Endothelial cell of umbilical vein (primary cell): ENCODE data around the gene NKX1-2.

Source experiments
- CTCF ChIP-seq, 2 donors: IDR thresholded peaks; 1 replicate in 1 of 2; 2 replicates in 1 of 2; pipeline ENCODE4 v1.5.1; 2011; ENCODE audit warnings: low read length in 2 of 2, mild to moderate bottlenecking in 2 of 2, moderate library complexity in 2 of 2, control low read depth in 1 of 2, inconsistent platforms in 1 of 2, low read depth in 1 of 2; ENCODE audit not compliant: insufficient read depth in 1 of 2; ENCODE audit errors: extremely low read depth in 1 of 2
- EZH2 ChIP-seq: IDR thresholded peaks from 2 replicates; pipeline ENCODE4 v1.6.1; 2012; ENCODE audit warnings: borderline replicate concordance, low read depth, mild to moderate bottlenecking, moderate library complexity, low read length, inconsistent platforms; ENCODE audit not compliant: severe bottlenecking
- FOS ChIP-seq: IDR thresholded peaks from 2 replicates; pipeline ENCODE4 v1.6.1; 2011; ENCODE audit warnings: mild to moderate bottlenecking, low read length, moderate library complexity, borderline replicate concordance; ENCODE audit not compliant: insufficient read depth
- GATA2 ChIP-seq: IDR thresholded peaks from 2 replicates; pipeline ENCODE4 v1.7.0; 2011; ENCODE audit warnings: low read depth, mild to moderate bottlenecking, moderate library complexity, mixed read lengths, low read length; ENCODE audit not compliant: insufficient read length, insufficient read depth
- JUN ChIP-seq: IDR thresholded peaks from 2 replicates; pipeline ENCODE4 v1.6.1; 2011; ENCODE audit warnings: borderline replicate concordance, low read depth; ENCODE audit not compliant: insufficient read length, insufficient read depth
- MYC ChIP-seq: IDR thresholded peaks from one replicate; pipeline ENCODE4 v1.6.1; 2011; ENCODE audit warnings: mild to moderate bottlenecking, low read depth, low read length
- POLR2A ChIP-seq: IDR thresholded peaks from 2 replicates; pipeline ENCODE4 v1.6.1; 2012; ENCODE audit warnings: low read depth, mild to moderate bottlenecking, control low read depth, low read length
- POLR2AphosphoS5 ChIP-seq: IDR thresholded peaks from 2 replicates; pipeline ENCODE4 v1.6.1; 2012; ENCODE audit warnings: low read depth, mild to moderate bottlenecking, control low read depth, low read length, moderate library complexity; ENCODE audit not compliant: insufficient read depth
- TF ChIP-seq, protein P1 (sequence below): IDR thresholded peaks from 2 replicates; pipeline ENCODE4 v1.6.1; 2011; ENCODE audit not compliant: insufficient read depth, insufficient read length

DNA sequence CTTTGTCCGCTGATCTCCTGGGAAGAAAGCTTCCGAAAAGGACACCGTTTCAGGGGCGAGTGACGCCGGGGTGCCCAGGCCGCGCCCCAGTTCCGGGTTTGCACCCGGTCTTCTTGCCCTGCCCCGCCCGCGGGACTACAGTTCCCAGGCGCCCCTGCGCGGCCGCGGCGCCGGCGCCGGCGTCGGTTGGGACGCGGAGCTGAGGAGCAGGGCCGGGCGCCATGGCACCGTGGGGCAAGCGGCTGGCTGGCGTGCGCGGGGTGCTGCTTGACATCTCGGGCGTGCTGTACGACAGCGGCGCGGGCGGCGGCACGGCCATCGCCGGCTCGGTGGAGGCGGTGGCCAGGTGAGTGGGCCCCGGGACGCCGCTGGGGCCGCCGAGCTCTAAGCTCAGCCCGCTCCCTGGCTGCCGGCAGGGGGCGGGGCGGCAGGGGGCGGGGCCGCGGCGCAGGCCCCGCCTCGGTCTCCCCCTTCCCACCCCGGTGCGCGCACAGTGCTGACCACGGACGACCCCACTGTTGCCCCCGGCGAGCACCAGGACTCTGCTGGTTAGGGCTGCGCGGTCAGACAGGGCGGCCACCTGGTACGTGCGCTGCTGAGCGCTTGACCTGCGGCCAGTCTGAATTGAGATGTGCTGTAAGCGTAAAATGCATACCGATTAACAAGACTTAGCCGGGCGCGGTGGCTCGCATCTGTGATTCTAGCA is 12.0 kb upstream of the NKX1-2 start, which contains the start of gene LHPP:
- peak; percentile 8 to 14 for TF ChIP-seq CTCF (IDR thresholded peaks at IDR 0.05; ENCODE audit: extremely low read depth in 1 of 2, insufficient read depth in 1 of 2, low read depth in 1 of 2, low read length in 2 of 2)
- TF ChIP-seq, protein P1, sequence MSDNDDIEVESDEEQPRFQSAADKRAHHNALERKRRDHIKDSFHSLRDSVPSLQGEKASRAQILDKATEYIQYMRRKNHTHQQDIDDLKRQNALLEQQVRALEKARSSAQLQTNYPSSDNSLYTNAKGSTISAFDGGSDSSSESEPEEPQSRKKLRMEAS: no peak
- TF ChIP-seq JUN: no peak
- no peak for TF ChIP-seq EZH2
- TF ChIP-seq POLR2A: peak; percentile 72
- TF ChIP-seq MYC: no peak
- TF ChIP-seq POLR2AphosphoS5: peak; percentile 79
- no peak for TF ChIP-seq FOS
- TF ChIP-seq GATA2: no peak
